MCF 10A (cell line): ENCODE results near the gene ARHGAP42. TPM values are rescaled to one million over a fixed set of nuclear protein-coding genes. Genes with fewer than 3 reads are reported as not detected.

Source experiments
- BruUV-seq: library from RNA; stranded (reverse); fragments of 400-500 nt; replicated peaks from 2 replicates; lab custom pipeline; 2021; lab: Mats Ljungman, UMichigan
- CTCF ChIA-PET: fragments of 300-600 bp; sonication (Branson Sonifier 250); formaldehyde crosslinking; extraction: SDS; loops from one replicate; lab custom pipeline; 2021; ENCODE audit warnings: antibody characterized with exemption, inconsistent platforms; lab: Yijun Ruan, JAX
- POLR2A ChIA-PET: fragments of 300-600, 350-650 bp; sonication (Branson Sonifier 250); formaldehyde crosslinking; extraction: SDS; loops from one replicate; lab custom pipeline; 2020; ENCODE audit warnings: antibody characterized with exemption, inconsistent platforms; lab: Yijun Ruan, JAX
- DNase-seq: peaks from one replicate; pipeline ENCODE4 v3.0.0-alpha.2; 2018; ENCODE audit not compliant: unreplicated experiment
- H3K27ac Mint-ChIP-seq: one replicate; pipeline ENCODE4 v1.8.0; 2022; ENCODE audit warnings: mild to moderate bottlenecking, low read depth, mixed read lengths; ENCODE audit not compliant: unreplicated experiment
- H3K27me3 Mint-ChIP-seq: one replicate; pipeline ENCODE4 v1.8.0; 2022; ENCODE audit warnings: mixed read lengths; ENCODE audit not compliant: insufficient read depth, unreplicated experiment
- H3K36me3 Mint-ChIP-seq: one replicate; pipeline ENCODE4 v1.8.0; 2022; ENCODE audit warnings: mild to moderate bottlenecking, moderate library complexity, mixed read lengths; ENCODE audit not compliant: insufficient read depth, unreplicated experiment
- H3K4me1 Mint-ChIP-seq: one replicate; pipeline ENCODE4 v1.8.0; 2022; ENCODE audit warnings: mixed read lengths; ENCODE audit not compliant: insufficient read depth, unreplicated experiment
- H3K4me3 Mint-ChIP-seq: one replicate; pipeline ENCODE4 v1.8.0; 2022; ENCODE audit warnings: mild to moderate bottlenecking, moderate library complexity, mixed read lengths; ENCODE audit not compliant: unreplicated experiment
- H3K9me3 Mint-ChIP-seq: one replicate; pipeline ENCODE4 v1.8.0; 2022; ENCODE audit warnings: mixed read lengths; ENCODE audit not compliant: unreplicated experiment
- intact Hi-C: fragments of 100-400 bp; cut with micrococcal nuclease; formaldehyde crosslinking; loops from 2 replicates; pipeline ENCODE4 v1.14.1; 2022
- total RNA-seq: library from RNA; stranded (reverse); gene quantifications from 2 replicates; pipeline ENCODE4 v1.2.3, GENCODE V29; 2022
- TF ChIP-seq, protein P1 (sequence below): fragments of 200-600 bp; IDR thresholded peaks from one replicate; pipeline ENCODE4 v1.8.0; 2022; ENCODE audit warnings: antibody characterized with exemption, mild to moderate bottlenecking; ENCODE audit not compliant: unreplicated experiment

The ARHGAP42 gene
- total RNA-seq, 1 experiment from 2014 or later: 2.5 TPM

DNA sequence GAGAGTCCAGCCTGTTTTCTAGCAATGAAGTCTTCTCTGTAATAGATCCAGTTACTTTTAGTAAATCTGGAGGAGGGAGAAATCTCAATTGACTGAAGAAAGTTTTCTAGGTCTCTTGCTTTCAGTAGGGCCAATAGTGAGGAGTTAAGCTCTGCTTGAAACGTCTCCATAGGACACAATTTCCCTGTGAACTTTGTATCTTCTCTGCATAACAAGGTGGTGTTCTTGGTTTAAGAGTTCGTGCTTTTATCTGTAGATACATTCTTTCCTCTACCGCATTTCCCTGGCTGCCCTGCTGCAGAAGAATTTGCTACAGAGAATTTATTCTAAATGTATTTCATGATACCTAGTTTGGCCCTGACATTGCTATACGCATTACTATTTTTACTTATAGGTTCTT is 183.1 kb downstream of the ARHGAP42 start:
- no peaks in the 10 kb centered on the region for H3K27me3 Mint-ChIP-seq
- H3K4me1 Mint-ChIP-seq: no peaks in the 10 kb centered on the region
- POLR2A ChIA-PET: no interaction called here
- CTCF ChIA-PET: interaction anchor here (1.2 kb wide), 1 partner anchor 189 kb away, joined by 3 read pairs; no protein-coding TSS in a partner anchor
- no peak overlapping the region for H3K4me3 Mint-ChIP-seq
- DNase-seq: no peak
- intact Hi-C loops: no loop called here
- no peak overlapping the region for H3K27ac Mint-ChIP-seq
- H3K36me3 Mint-ChIP-seq: no peaks in the 10 kb centered on the region
- no peaks in the 10 kb centered on the region for H3K9me3 Mint-ChIP-seq
- TF ChIP-seq, protein P1, sequence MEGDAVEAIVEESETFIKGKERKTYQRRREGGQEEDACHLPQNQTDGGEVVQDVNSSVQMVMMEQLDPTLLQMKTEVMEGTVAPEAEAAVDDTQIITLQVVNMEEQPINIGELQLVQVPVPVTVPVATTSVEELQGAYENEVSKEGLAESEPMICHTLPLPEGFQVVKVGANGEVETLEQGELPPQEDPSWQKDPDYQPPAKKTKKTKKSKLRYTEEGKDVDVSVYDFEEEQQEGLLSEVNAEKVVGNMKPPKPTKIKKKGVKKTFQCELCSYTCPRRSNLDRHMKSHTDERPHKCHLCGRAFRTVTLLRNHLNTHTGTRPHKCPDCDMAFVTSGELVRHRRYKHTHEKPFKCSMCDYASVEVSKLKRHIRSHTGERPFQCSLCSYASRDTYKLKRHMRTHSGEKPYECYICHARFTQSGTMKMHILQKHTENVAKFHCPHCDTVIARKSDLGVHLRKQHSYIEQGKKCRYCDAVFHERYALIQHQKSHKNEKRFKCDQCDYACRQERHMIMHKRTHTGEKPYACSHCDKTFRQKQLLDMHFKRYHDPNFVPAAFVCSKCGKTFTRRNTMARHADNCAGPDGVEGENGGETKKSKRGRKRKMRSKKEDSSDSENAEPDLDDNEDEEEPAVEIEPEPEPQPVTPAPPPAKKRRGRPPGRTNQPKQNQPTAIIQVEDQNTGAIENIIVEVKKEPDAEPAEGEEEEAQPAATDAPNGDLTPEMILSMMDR: no peak
- BruUV-seq: no TSS peak

GRCh38 chr11:100872951-100873740 is 186.1 kb downstream of the ARHGAP42 start:
- intact Hi-C loops: no loop called here
- Mint-ChIP-seq H3K27ac (no peak overlapping the region), H3K9me3 (no peaks in the 10 kb centered on the region), H3K4me3 (no peak overlapping the region), H3K4me1 (no peaks in the 10 kb centered on the region), H3K27me3 (no peaks in the 10 kb centered on the region), H3K36me3 (no peaks in the 10 kb centered on the region)
- TF ChIP-seq, protein P1: no peak
- no peak for DNase-seq
- ChIA-PET POLR2A (no interaction called here), CTCF (no interaction called here)
- BruUV-seq: no TSS peak

DNA sequence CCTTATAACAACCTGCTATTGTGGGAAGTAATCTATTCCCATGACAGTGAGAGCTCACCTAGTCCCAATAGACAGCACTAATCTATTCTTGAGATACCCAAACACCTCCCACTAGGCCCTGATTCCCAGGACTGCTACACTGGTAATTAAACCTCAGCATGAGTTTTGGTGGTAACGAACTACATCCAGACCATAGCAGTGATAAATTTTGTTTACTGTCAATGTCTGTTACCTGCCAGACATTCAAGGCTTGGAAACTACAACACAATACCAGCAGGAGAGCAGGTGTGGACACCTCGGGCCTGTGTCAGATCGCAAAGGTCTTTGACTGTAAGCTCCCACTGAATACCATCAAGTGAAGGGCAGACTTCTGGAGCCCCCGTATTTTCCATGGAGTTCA is 187.1 kb downstream of the ARHGAP42 start:
- intact Hi-C loops: no loop called here
- no peak overlapping the region for H3K27ac Mint-ChIP-seq
- no peaks in the 10 kb centered on the region for H3K36me3 Mint-ChIP-seq
- POLR2A ChIA-PET: no interaction called here
- no peaks in the 10 kb centered on the region for H3K4me1 Mint-ChIP-seq
- TF ChIP-seq, protein P1: no peak
- no peak for DNase-seq
- CTCF ChIA-PET: interaction anchor here (0.6 kb wide), 1 partner anchor 386 kb away, joined by 3 read pairs; no protein-coding TSS in a partner anchor
- no TSS peak for BruUV-seq
- no peaks in the 10 kb centered on the region for H3K27me3 Mint-ChIP-seq
- H3K9me3 Mint-ChIP-seq: no peaks in the 10 kb centered on the region
- H3K4me3 Mint-ChIP-seq: no peak overlapping the region

DNA sequence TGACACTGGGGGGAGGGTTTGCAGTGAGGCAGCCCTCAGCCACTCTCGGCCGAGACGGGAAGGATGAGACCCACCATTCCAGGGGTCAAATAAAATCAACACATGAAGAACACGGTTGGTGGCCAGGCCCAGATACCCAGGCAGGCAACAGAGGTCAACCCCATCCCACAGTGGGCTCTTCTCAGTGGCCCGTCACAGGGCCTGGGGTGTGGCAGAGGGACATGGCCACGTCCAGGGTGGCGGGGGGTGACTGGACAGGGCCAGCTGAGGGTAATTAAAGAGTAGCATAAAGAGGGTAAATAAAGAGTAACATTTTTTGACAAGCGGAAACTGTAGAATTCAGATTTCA is 188.4 kb downstream of the ARHGAP42 start:
- H3K27ac Mint-ChIP-seq: no peak overlapping the region

More for the DNA sequence above, 188.4 kb downstream of the ARHGAP42 start:
- intact Hi-C loops: no loop called here
- Mint-ChIP-seq H3K4me3 (no peak overlapping the region), H3K27me3 (no peaks in the 10 kb centered on the region), H3K9me3 (no peaks in the 10 kb centered on the region), H3K36me3 (no peaks in the 10 kb centered on the region), H3K4me1 (no peaks in the 10 kb centered on the region)
- ChIA-PET POLR2A (no interaction called here), CTCF (interaction anchor here (0.6 kb wide), 1 partner anchor 50 kb away, joined by 3 read pairs; no protein-coding TSS in a partner anchor)
- no TSS peak for BruUV-seq
- TF ChIP-seq, protein P1: no peak
- DNase-seq: no peak
